Caco-2 (cell line): ENCODE results near the gene FZD4. TPM values are rescaled to one million over a fixed set of nuclear protein-coding genes. Genes with fewer than 3 reads are reported as not detected.

Experiments used
- BruUV-seq: library from RNA; stranded (reverse); fragments of 400-500 nt; replicated peaks from 2 replicates; lab custom pipeline; 2021; lab: Mats Ljungman, UMichigan
- CTCF ChIA-PET: fragments of 300-600 bp; sonication (Branson Sonifier 250); formaldehyde crosslinking; loops from one replicate; lab custom pipeline; 2022; ENCODE audit warnings: antibody characterized with exemption; lab: Charles Lee
- POLR2A ChIA-PET: fragments of 300-600 bp; sonication (Branson Sonifier 250); formaldehyde crosslinking; loops from one replicate; lab custom pipeline; 2022; ENCODE audit warnings: antibody characterized with exemption; lab: Charles Lee
- DNase-seq, 2 experiments: peaks; one replicate each; pipeline versions ENCODE4 v3.0.0 to v3.0.0-alpha.2; 2020 to 2022
- H3K27me3 ChIP-seq: replicated peaks from 2 replicates; pipeline ENCODE4 v1.6.0; 2011; ENCODE audit warnings: low read length; ENCODE audit not compliant: control insufficient read depth, insufficient read depth
- H3K36me3 ChIP-seq: 2 replicates; pipeline ENCODE4 v1.5.1; 2011; ENCODE audit warnings: low read length; ENCODE audit not compliant: control insufficient read depth, insufficient read depth
- H3K4me1 ChIP-seq: fragments of 250-450 bp; sonication (Bioruptor Pico); 2 replicates; pipeline ENCODE4 v1.5.1; 2020; ENCODE audit warnings: mild to moderate bottlenecking
- H3K4me3 ChIP-seq: 2 replicates; pipeline ENCODE4 v1.5.1; 2011; ENCODE audit warnings: low read depth, mild to moderate bottlenecking, control low read depth, low read length
- H3K9me3 ChIP-seq: fragments of 250-450 bp; sonication (Bioruptor Pico); 2 replicates; pipeline ENCODE4 v1.5.1; 2020; ENCODE audit warnings: mild to moderate bottlenecking, moderate library complexity
- H3K27ac Mint-ChIP-seq: one replicate; pipeline ENCODE4 v1.8.0; 2022; ENCODE audit warnings: mixed read lengths; ENCODE audit not compliant: unreplicated experiment
- H3K27me3 Mint-ChIP-seq: one replicate; pipeline ENCODE4 v1.8.0; 2022; ENCODE audit warnings: mixed read lengths; ENCODE audit not compliant: insufficient read depth, unreplicated experiment
- H3K36me3 Mint-ChIP-seq: one replicate; pipeline ENCODE4 v1.8.0; 2022; ENCODE audit warnings: mild to moderate bottlenecking, mixed read lengths; ENCODE audit not compliant: insufficient read depth, unreplicated experiment
- H3K4me1 Mint-ChIP-seq: one replicate; pipeline ENCODE4 v1.8.0; 2022; ENCODE audit warnings: low read depth, mixed read lengths; ENCODE audit not compliant: unreplicated experiment
- H3K4me3 Mint-ChIP-seq: one replicate; pipeline ENCODE4 v1.8.0; 2022; ENCODE audit warnings: mild to moderate bottlenecking, moderate library complexity, mixed read lengths; ENCODE audit not compliant: unreplicated experiment
- H3K9me3 Mint-ChIP-seq: one replicate; pipeline ENCODE4 v1.8.0; 2022; ENCODE audit warnings: mixed read lengths; ENCODE audit not compliant: unreplicated experiment
- intact Hi-C: fragments of 100-400 bp; cut with micrococcal nuclease; formaldehyde crosslinking; loops from one replicate; pipeline ENCODE4 v1.10.0; 2022; ENCODE audit not compliant: unreplicated experiment
- total RNA-seq: library from RNA; stranded (reverse); gene quantifications from 2 replicates; pipeline ENCODE4 v1.2.3, GENCODE V29; 2022
- TF ChIP-seq, protein P1 (sequence below), 2 experiments: fragments of 200-600 bp in 1 of 2; IDR thresholded peaks; 1 replicate in 1 of 2; 2 replicates in 1 of 2; pipeline versions ENCODE4 v1.5.1 to v1.8.0; 2011 to 2022; ENCODE audit warnings: antibody characterized with exemption in 1 of 2, control low read depth in 1 of 2, inconsistent platforms in 1 of 2, low read depth in 1 of 2, low read length in 1 of 2, mild to moderate bottlenecking in 1 of 2, moderate library complexity in 1 of 2; ENCODE audit not compliant: insufficient read depth in 1 of 2, severe bottlenecking in 1 of 2, unreplicated experiment in 1 of 2

Gene FZD4
- total RNA-seq, 1 experiment from 2014 or later, result 78.4 TPM

DNA sequence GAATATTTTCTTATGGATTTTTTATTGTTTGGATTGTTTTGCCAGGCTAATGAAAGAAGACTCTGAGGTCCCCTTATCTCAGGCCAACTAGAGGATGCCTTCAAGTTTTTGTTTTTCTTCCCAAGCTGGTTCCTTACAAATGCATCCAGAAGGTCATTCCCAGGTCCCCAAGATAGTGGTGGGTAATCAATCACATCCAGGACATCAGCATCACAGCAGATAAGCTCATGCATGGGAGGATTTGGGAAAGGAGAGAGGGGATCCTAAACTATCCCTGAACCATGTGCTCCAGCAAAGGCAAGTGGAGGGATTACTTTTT is 20.7 kb downstream of the FZD4 start:
- H3K36me3 Mint-ChIP-seq, result peaks cover 16% of the 10 kb centered on the region
- H3K4me3 Mint-ChIP-seq, result no peak overlapping the region
- H3K27ac Mint-ChIP-seq, result no peak overlapping the region
- TF ChIP-seq, protein P1, sequence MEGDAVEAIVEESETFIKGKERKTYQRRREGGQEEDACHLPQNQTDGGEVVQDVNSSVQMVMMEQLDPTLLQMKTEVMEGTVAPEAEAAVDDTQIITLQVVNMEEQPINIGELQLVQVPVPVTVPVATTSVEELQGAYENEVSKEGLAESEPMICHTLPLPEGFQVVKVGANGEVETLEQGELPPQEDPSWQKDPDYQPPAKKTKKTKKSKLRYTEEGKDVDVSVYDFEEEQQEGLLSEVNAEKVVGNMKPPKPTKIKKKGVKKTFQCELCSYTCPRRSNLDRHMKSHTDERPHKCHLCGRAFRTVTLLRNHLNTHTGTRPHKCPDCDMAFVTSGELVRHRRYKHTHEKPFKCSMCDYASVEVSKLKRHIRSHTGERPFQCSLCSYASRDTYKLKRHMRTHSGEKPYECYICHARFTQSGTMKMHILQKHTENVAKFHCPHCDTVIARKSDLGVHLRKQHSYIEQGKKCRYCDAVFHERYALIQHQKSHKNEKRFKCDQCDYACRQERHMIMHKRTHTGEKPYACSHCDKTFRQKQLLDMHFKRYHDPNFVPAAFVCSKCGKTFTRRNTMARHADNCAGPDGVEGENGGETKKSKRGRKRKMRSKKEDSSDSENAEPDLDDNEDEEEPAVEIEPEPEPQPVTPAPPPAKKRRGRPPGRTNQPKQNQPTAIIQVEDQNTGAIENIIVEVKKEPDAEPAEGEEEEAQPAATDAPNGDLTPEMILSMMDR (IDR thresholded peaks at IDR 0.05; ENCODE audit: insufficient read depth in 1 of 2, low read depth in 1 of 2, low read length in 1 of 2, severe bottlenecking in 1 of 2, unreplicated experiment in 1 of 2), result no peak
- CTCF ChIA-PET, result interaction anchor here (0.6 kb wide), 2 partner anchors 58 to 358 kb away, joined by 3 read pairs; no protein-coding TSS in a partner anchor
- no peaks in the 10 kb centered on the region for H3K9me3 ChIP-seq
- no peaks in the 10 kb centered on the region for H3K27me3 ChIP-seq
- no peak for DNase-seq
- no peaks in the 10 kb centered on the region for H3K27me3 Mint-ChIP-seq
- no peak overlapping the region for H3K4me3 ChIP-seq
- peaks cover 35% of the 10 kb centered on the region for H3K4me1 Mint-ChIP-seq
- intact Hi-C loops, result no loop called here
- H3K36me3 ChIP-seq, result no peaks in the 10 kb centered on the region
- H3K4me1 ChIP-seq, result peaks cover 14% of the 10 kb centered on the region
- BruUV-seq, result no TSS peak
- H3K9me3 Mint-ChIP-seq, result no peaks in the 10 kb centered on the region
- POLR2A ChIA-PET, result no interaction called here

- Histone ChIP-seq H3K9me3 (no peaks in the 10 kb centered on the region), H3K27me3 (no peaks in the 10 kb centered on the region), H3K4me3 (no peak overlapping the region), H3K36me3 (no peaks in the 10 kb centered on the region), H3K4me1 (peaks cover 12% of the 10 kb centered on the region)
- Mint-ChIP-seq H3K27me3 (no peaks in the 10 kb centered on the region), H3K9me3 (no peaks in the 10 kb centered on the region), H3K36me3 (peaks cover 16% of the 10 kb centered on the region), H3K27ac (no peak overlapping the region), H3K4me1 (peaks cover 33% of the 10 kb centered on the region), H3K4me3 (no peak overlapping the region)
- TF ChIP-seq, protein P1 (IDR thresholded peaks at IDR 0.05; ENCODE audit: insufficient read depth in 1 of 2, low read depth in 1 of 2, low read length in 1 of 2, severe bottlenecking in 1 of 2, unreplicated experiment in 1 of 2), result no peak
- no TSS peak for BruUV-seq
- ChIA-PET CTCF (no interaction called here), POLR2A (no interaction called here)
- intact Hi-C loops, result no loop called here
- DNase-seq, result no peak
Observed at GRCh38 chr11:86933891-86934581, 21.2 kb downstream of the FZD4 start.

DNA sequence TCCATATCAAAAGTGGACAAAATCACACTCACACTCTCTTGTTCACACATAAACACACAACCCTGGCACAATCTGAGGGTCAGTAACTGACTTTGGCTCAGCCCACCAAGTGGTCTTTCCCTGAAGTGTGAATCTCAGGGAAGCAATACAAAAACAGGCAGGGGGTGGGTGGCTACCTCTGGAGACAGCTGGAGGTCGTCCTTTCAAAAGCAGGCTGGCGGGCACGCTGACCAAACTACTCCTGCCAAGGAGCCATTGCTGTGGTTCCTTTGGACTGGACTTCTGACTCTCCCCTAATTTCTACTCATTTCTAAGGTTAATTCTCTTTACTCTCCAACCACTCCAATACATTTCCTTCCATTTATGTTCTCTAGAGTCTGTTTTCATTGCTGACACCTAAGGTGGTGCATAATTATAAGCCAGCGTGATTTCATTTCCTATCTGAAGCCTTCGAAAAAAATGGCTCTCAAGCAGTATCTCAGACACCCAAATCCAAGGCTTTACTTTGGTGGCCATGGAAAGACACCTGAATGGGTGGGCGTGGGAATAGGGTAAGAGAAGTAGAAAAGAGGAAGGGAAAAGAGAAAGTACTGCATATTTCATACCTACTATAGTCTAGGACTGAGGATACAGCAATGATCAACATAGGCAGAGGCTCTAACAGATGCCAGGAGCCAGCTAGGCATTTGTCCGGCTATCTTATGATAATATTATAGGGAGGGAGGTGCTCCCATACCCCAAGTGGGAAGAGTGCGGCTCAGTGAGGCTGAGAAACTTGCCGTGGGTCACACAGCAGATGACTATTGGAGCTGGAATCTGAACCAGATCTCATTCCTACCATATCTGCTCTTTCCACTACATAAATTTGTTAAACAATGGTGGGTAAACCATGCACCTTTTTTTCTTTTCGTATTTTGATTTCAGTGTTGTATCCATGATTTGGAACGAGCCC is 22.0 kb downstream of the FZD4 start:
- Histone ChIP-seq H3K36me3 (no peaks in the 10 kb centered on the region), H3K4me1 (peaks cover 12% of the 10 kb centered on the region), H3K27me3 (no peaks in the 10 kb centered on the region), H3K9me3 (no peaks in the 10 kb centered on the region), H3K4me3 (no peak overlapping the region)
- Mint-ChIP-seq H3K4me3 (no peak overlapping the region), H3K36me3 (peaks cover 16% of the 10 kb centered on the region), H3K9me3 (no peaks in the 10 kb centered on the region), H3K27me3 (no peaks in the 10 kb centered on the region), H3K4me1 (peaks cover 30% of the 10 kb centered on the region), H3K27ac (no peak overlapping the region)
- CTCF ChIA-PET, result no interaction called here
- TF ChIP-seq, protein P1 (IDR thresholded peaks at IDR 0.05; ENCODE audit: insufficient read depth in 1 of 2, low read depth in 1 of 2, low read length in 1 of 2, severe bottlenecking in 1 of 2, unreplicated experiment in 1 of 2), result no peak
- no TSS peak for BruUV-seq
- intact Hi-C loops, result no loop called here
- DNase-seq, result no peak
- POLR2A ChIA-PET, result no interaction called here
